Astrocyte (in vitro differentiated cells and primary cell): ENCODE data around the gene APOB.

Experiments
- EZH2 ChIP-seq: IDR thresholded peaks from 2 replicates; pipeline ENCODE4 v1.6.1; 2012; ENCODE audit warnings: mild to moderate bottlenecking, low read length, inconsistent platforms; ENCODE audit not compliant: insufficient read depth
- TF ChIP-seq, protein P1 (sequence below): IDR thresholded peaks from 2 replicates; pipeline ENCODE4 v1.5.1; 2011; ENCODE audit warnings: low read depth, mild to moderate bottlenecking, inconsistent platforms, low read length, moderate library complexity; ENCODE audit not compliant: insufficient read depth

DNA sequence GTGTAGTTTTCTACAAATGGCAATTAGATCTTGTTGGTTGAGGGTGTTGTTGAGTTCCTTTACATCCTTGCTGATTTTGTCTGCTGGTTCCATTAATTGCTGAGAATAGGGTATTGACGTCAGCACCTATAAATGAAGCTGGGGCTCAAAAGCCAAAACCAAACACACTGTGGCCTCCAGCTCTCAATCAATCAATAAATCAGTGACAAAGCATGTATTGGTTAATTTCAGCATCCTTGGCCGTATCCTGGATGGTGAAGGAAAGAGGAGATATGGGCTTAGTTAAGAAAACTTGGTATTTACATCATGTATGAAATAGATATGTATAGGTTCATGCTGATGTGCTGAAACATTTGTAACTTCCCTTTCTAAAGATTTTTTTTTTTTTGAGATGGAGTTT is 13.2 kb upstream of the APOB start:
- TF ChIP-seq, protein P1, sequence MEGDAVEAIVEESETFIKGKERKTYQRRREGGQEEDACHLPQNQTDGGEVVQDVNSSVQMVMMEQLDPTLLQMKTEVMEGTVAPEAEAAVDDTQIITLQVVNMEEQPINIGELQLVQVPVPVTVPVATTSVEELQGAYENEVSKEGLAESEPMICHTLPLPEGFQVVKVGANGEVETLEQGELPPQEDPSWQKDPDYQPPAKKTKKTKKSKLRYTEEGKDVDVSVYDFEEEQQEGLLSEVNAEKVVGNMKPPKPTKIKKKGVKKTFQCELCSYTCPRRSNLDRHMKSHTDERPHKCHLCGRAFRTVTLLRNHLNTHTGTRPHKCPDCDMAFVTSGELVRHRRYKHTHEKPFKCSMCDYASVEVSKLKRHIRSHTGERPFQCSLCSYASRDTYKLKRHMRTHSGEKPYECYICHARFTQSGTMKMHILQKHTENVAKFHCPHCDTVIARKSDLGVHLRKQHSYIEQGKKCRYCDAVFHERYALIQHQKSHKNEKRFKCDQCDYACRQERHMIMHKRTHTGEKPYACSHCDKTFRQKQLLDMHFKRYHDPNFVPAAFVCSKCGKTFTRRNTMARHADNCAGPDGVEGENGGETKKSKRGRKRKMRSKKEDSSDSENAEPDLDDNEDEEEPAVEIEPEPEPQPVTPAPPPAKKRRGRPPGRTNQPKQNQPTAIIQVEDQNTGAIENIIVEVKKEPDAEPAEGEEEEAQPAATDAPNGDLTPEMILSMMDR: no peak
- no peak for TF ChIP-seq EZH2
